GM23248 (cell line): ENCODE data around the gene USE1.

ENCODE experiments used
- EZH2 ChIP-seq: fragments of 200-600 bp; sonication (generic); IDR thresholded peaks from 2 replicates; pipeline ENCODE4 v1.6.1; 2018; ENCODE audit warnings: antibody characterized with exemption, mild to moderate bottlenecking; ENCODE audit not compliant: insufficient read depth, poor library complexity, severe bottlenecking
- EZH2phosphoT487 ChIP-seq: fragments of 200-600 bp; sonication (generic); IDR thresholded peaks from 2 replicates; pipeline ENCODE4 v1.6.1; 2018; ENCODE audit warnings: antibody characterized with exemption, moderate library complexity, mild to moderate bottlenecking, low read depth; ENCODE audit not compliant: insufficient read depth

GRCh38 chr19:17197666-17198065, 17.5 kb upstream of the USE1 start:
- TF ChIP-seq EZH2phosphoT487 = no peak
- TF ChIP-seq EZH2 = no peak
